HG03469 (cell line): ENCODE results near the gene ADGRG6.
"Not testable (repeated sequence)": the region's sequence is repeated elsewhere in the genome, so short reads cannot be mapped to it uniquely, and the experiment has no call there.

Experiments
- ATAC-seq: cut with Tn5 transposase; IDR thresholded peaks from one replicate; pipeline ENCODE4 v1.9.1; 2021; ENCODE audit warnings: mild to moderate bottlenecking, moderate library complexity, moderate number of reproducible peaks; ENCODE audit not compliant: unreplicated experiment

Gene ADGRG6

GRCh38 chr6:142342986-142343385 is 41.2 kb downstream of the ADGRG6 start:
- ATAC-seq = no peak

GRCh38 chr6:142343938-142344337 is 42.1 kb downstream of the ADGRG6 start:
- no peak for ATAC-seq

GRCh38 chr6:142345261-142345660 is 43.5 kb downstream of the ADGRG6 start:
- ATAC-seq = no peak

- not testable (repeated sequence) for ATAC-seq
Observed at GRCh38 chr6:142346166-142346565, 44.4 kb downstream of the ADGRG6 start.

GRCh38 chr6:142349215-142349823 is 47.5 kb downstream of the ADGRG6 start:
- no peak for ATAC-seq

- no peak for ATAC-seq
Observed at GRCh38 chr6:142350309-142350708, 48.5 kb downstream of the ADGRG6 start.

- ATAC-seq = no peak
Observed at GRCh38 chr6:142353690-142354089, 51.9 kb downstream of the ADGRG6 start.

- ATAC-seq = no peak
Observed at GRCh38 chr6:142354650-142355049, 52.8 kb downstream of the ADGRG6 start.

- no peak for ATAC-seq
Observed at GRCh38 chr6:142355520-142356174, 53.8 kb downstream of the ADGRG6 start.

- no peak for ATAC-seq
Observed at GRCh38 chr6:142356201-142356883, 54.5 kb downstream of the ADGRG6 start.

GRCh38 chr6:142356884-142357225 is 55.0 kb downstream of the ADGRG6 start:
- no peak for ATAC-seq

- ATAC-seq = no peak
Observed at GRCh38 chr6:142357879-142358278, 56.1 kb downstream of the ADGRG6 start.

- no peak for ATAC-seq
Observed at GRCh38 chr6:142359271-142359960, 57.6 kb downstream of the ADGRG6 start.

GRCh38 chr6:142361345-142361744 is 59.5 kb downstream of the ADGRG6 start:
- no peak for ATAC-seq

- no peak for ATAC-seq
Observed at GRCh38 chr6:142361779-142362750, 60.3 kb downstream of the ADGRG6 start.

GRCh38 chr6:142367061-142367460 is 65.3 kb downstream of the ADGRG6 start:
- no peak for ATAC-seq

- no peak for ATAC-seq
Observed at GRCh38 chr6:142367501-142368018, 65.8 kb downstream of the ADGRG6 start.

- ATAC-seq = no peak
Observed at GRCh38 chr6:142369266-142369665, 67.5 kb downstream of the ADGRG6 start.

GRCh38 chr6:142372348-142372747 is 70.5 kb downstream of the ADGRG6 start:
- ATAC-seq = no peak
